Sigmoid colon (tissue), 3 donors: Measurements from ENCODE around the gene PPOX.

Source experiments
- CTCF ChIP-seq, 4 experiments: fragments of 450-650 bp in 3 of 4; fragments of 200-600 bp in 1 of 4; IDR thresholded peaks; one replicate each; pipeline ENCODE4 v1.5.1; 2016 to 2019; ENCODE audit warnings: antibody characterized with exemption in 4 of 4, mild to moderate bottlenecking in 3 of 4, moderate library complexity in 2 of 4
- POLR2A ChIP-seq, 2 donors: fragments of 450-650 bp; IDR thresholded peaks; one replicate each; pipeline ENCODE4 v1.6.1; 2016; ENCODE audit warnings: antibody characterized with exemption in 2 of 2, mild to moderate bottlenecking in 2 of 2, moderate library complexity in 2 of 2

DNA sequence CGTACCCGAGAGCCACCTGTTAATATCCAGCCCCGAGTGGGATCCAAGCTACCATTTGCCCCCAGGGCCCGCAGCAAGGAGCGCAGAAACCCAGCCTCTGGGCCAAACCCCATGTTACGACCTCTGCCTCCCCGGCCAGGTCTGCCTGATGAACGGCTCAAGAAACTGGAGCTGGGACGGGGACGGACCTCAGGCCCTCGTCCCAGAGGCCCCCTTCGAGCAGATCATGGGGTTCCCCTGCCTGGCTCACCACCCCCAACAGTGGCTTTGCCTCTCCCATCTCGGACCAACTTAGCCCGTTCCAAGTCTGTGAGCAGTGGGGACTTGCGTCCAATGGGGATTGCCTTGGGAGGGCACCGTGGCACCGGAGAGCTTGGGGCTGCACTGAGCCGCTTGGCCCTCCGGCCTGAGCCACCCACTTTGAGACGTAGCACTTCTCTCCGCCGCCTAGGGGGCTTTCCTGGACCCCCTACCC is 5.5 kb upstream of the PPOX start:
- no peak for TF ChIP-seq CTCF (IDR thresholded peaks at IDR 0.05)
- TF ChIP-seq POLR2A (IDR thresholded peaks at IDR 0.05): no peak
